GM13976 (cell line): ENCODE measurements around the gene UNKL.

Experiments used
- DNase-seq: peaks from one replicate; pipeline ENCODE4 v3.0.0; 2012; ENCODE audit warnings: low spot score
- CTCF ChIP-seq: IDR thresholded peaks from 2 replicates; pipeline ENCODE4 v1.5.1; 2012; ENCODE audit warnings: borderline replicate concordance, mild to moderate bottlenecking; ENCODE audit not compliant: insufficient read depth; ENCODE audit errors: extremely low read depth, missing control alignments, control extremely low read depth
- in situ Hi-C: fragments of 300-500 bp; cut with MboI; formaldehyde crosslinking; loops from one replicate; pipeline ENCODE4 v1.12.0; 2022; ENCODE audit warnings: low sequenced_read_pairs, mixed read lengths, inconsistent platforms; ENCODE audit not compliant: unreplicated experiment

Gene UNKL

GRCh38 chr16:1344499-1344898 is 70.0 kb downstream of the UNKL start:
- in situ Hi-C loops: no loop called here
- no peak for TF ChIP-seq CTCF
- DNase-seq: no peak

- no peak for TF ChIP-seq CTCF
- in situ Hi-C loops: no loop called here
- no peak for DNase-seq
Observed at GRCh38 chr16:1343428-1344242, 70.9 kb downstream of the UNKL start.

GRCh38 chr16:1342526-1343427 is 71.7 kb downstream of the UNKL start:
- peak; percentile 100 for DNase-seq
- in situ Hi-C loops: no loop called here
- no peak for TF ChIP-seq CTCF

- DNase-seq: no peak
- TF ChIP-seq CTCF: no peak
- in situ Hi-C loops: no loop called here
Observed at GRCh38 chr16:1341495-1342420, 72.7 kb downstream of the UNKL start.

- TF ChIP-seq CTCF: no peak
- no peak for DNase-seq
- in situ Hi-C loops: no loop called here
Observed at GRCh38 chr16:1340730-1341494, 73.6 kb downstream of the UNKL start.
